ENCODE results near the gene PTPRT.

PTPRT gene

DNA sequence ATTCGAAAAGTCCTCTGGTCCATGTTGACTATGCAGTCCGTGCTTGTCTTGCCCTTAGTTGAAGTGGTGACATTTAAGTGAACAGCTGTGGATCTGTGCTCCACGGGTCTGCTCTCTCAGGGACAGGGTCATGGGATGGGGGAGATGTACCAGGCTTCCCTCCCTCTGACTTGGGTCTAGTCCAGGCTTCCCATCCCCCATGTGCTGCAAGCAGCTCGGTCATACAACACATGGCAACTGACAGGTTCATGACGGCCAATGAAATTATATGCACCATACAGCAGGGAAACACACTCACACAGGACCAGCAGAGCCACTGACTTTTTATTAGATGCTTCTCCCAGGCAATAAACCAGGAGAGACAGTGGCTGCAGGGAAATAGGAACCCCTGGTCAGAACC lies 201.4 kb downstream of the PTPRT start:
- no peak for TF ChIP-seq TEAD4 (IDR thresholded peaks at IDR 0.05)
- TF ChIP-seq FOXM1 (IDR thresholded peaks at IDR 0.05; ENCODE audit: borderline replicate concordance, low read depth) = no peak
- TF ChIP-seq, protein P1, sequence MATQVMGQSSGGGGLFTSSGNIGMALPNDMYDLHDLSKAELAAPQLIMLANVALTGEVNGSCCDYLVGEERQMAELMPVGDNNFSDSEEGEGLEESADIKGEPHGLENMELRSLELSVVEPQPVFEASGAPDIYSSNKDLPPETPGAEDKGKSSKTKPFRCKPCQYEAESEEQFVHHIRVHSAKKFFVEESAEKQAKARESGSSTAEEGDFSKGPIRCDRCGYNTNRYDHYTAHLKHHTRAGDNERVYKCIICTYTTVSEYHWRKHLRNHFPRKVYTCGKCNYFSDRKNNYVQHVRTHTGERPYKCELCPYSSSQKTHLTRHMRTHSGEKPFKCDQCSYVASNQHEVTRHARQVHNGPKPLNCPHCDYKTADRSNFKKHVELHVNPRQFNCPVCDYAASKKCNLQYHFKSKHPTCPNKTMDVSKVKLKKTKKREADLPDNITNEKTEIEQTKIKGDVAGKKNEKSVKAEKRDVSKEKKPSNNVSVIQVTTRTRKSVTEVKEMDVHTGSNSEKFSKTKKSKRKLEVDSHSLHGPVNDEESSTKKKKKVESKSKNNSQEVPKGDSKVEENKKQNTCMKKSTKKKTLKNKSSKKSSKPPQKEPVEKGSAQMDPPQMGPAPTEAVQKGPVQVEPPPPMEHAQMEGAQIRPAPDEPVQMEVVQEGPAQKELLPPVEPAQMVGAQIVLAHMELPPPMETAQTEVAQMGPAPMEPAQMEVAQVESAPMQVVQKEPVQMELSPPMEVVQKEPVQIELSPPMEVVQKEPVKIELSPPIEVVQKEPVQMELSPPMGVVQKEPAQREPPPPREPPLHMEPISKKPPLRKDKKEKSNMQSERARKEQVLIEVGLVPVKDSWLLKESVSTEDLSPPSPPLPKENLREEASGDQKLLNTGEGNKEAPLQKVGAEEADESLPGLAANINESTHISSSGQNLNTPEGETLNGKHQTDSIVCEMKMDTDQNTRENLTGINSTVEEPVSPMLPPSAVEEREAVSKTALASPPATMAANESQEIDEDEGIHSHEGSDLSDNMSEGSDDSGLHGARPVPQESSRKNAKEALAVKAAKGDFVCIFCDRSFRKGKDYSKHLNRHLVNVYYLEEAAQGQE (IDR thresholded peaks at IDR 0.05; ENCODE audit: low read depth) = no peak
- TF ChIP-seq ZBTB7A (IDR thresholded peaks at IDR 0.05; ENCODE audit: low read depth) = no peak

- no peak for TF ChIP-seq RAD21 (IDR thresholded peaks at IDR 0.05; ENCODE audit: low read depth)
- TF ChIP-seq NFIC (IDR thresholded peaks at IDR 0.05) = no peak
- no peak for TF ChIP-seq TEAD4 (IDR thresholded peaks at IDR 0.05)
- no peak for TF ChIP-seq YY1 (IDR thresholded peaks at IDR 0.05; ENCODE audit: low read depth)
- TF ChIP-seq CEBPB (IDR thresholded peaks at IDR 0.05) = no peak
- TF ChIP-seq ZBTB7A (IDR thresholded peaks at IDR 0.05; ENCODE audit: low read depth) = no peak
- no peak for TF ChIP-seq EGR1 (IDR thresholded peaks at IDR 0.05)
- no peak for TF ChIP-seq FOXM1 (IDR thresholded peaks at IDR 0.05; ENCODE audit: borderline replicate concordance, low read depth)
- TF ChIP-seq TAF1 (IDR thresholded peaks at IDR 0.05; ENCODE audit: low read depth) = no peak
- TF ChIP-seq, protein P1 (IDR thresholded peaks at IDR 0.05; ENCODE audit: low read depth) = no peak
- TF ChIP-seq EP300 (IDR thresholded peaks at IDR 0.05; ENCODE audit: borderline replicate concordance) = no peak
- no peak for TF ChIP-seq MAX (IDR thresholded peaks at IDR 0.05)
- TF ChIP-seq CREB1 (IDR thresholded peaks at IDR 0.05; ENCODE audit: low read depth) = no peak
- TF ChIP-seq USF1 (IDR thresholded peaks at IDR 0.05) = no peak
- no peak for TF ChIP-seq TCF12 (IDR thresholded peaks at IDR 0.05; ENCODE audit: low read depth)
Observed at GRCh38 chr20:42987376-42988114, 202.2 kb downstream of the PTPRT start.

DNA sequence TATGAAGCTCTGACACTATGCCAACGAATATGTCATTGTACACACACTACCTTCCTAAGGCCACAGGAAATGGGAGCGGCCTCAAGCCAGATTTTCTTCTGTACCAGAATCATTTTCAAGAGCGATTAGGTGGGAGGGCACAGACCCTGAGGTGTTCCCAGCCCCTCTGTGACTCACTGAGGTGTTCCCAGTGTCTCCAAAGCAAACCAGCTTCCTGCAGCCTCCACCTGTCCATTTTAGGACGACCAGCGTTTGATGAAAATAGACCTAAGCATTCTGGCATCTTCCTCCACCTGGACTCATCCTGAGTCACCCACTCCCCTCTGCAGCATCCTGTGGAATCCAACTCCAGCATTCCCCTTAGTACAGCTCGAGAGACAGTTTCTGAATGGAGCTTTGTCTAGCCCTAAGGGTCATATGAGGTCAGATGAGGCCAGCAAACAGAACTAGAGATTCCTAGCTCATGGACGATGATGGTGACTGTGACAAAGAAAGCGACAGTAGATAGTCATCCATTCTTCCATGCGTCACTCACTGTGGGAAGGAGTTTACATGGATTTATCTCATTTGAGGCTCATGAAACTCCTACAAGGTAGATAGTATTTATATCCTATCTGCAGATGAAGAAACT lies 203.4 kb downstream of the PTPRT start:
- no peak for TF ChIP-seq TAF1 (IDR thresholded peaks at IDR 0.05; ENCODE audit: low read depth)
- TF ChIP-seq EP300 (IDR thresholded peaks at IDR 0.05; ENCODE audit: borderline replicate concordance) = no peak
- no peak for TF ChIP-seq EGR1 (IDR thresholded peaks at IDR 0.05)
- TF ChIP-seq NFIC (IDR thresholded peaks at IDR 0.05) = no peak
- no peak for TF ChIP-seq YY1 (IDR thresholded peaks at IDR 0.05; ENCODE audit: low read depth)
- TF ChIP-seq USF1 (IDR thresholded peaks at IDR 0.05) = no peak
- no peak for TF ChIP-seq MAX (IDR thresholded peaks at IDR 0.05)
- no peak for TF ChIP-seq TEAD4 (IDR thresholded peaks at IDR 0.05)
- TF ChIP-seq, protein P1 (IDR thresholded peaks at IDR 0.05; ENCODE audit: low read depth) = no peak
- no peak for TF ChIP-seq CREB1 (IDR thresholded peaks at IDR 0.05; ENCODE audit: low read depth)
- TF ChIP-seq FOXM1 (IDR thresholded peaks at IDR 0.05; ENCODE audit: borderline replicate concordance, low read depth) = no peak
- TF ChIP-seq CEBPB (IDR thresholded peaks at IDR 0.05) = no peak
- TF ChIP-seq TCF12 (IDR thresholded peaks at IDR 0.05; ENCODE audit: low read depth) = no peak
- TF ChIP-seq RAD21 (IDR thresholded peaks at IDR 0.05; ENCODE audit: low read depth) = no peak
- TF ChIP-seq ZBTB7A (IDR thresholded peaks at IDR 0.05; ENCODE audit: low read depth) = no peak

GRCh38 chr20:42985628-42986027 lies 204.1 kb downstream of the PTPRT start:
- TF ChIP-seq RAD21 (IDR thresholded peaks at IDR 0.05; ENCODE audit: low read depth) = no peak
- TF ChIP-seq USF1 (IDR thresholded peaks at IDR 0.05) = no peak
- no peak for TF ChIP-seq EP300 (IDR thresholded peaks at IDR 0.05; ENCODE audit: borderline replicate concordance)
- no peak for TF ChIP-seq CREB1 (IDR thresholded peaks at IDR 0.05; ENCODE audit: low read depth)
- no peak for TF ChIP-seq NFIC (IDR thresholded peaks at IDR 0.05)
- TF ChIP-seq TAF1 (IDR thresholded peaks at IDR 0.05; ENCODE audit: low read depth) = no peak
- TF ChIP-seq CEBPB (IDR thresholded peaks at IDR 0.05) = no peak

All from Ishikawa (cell line).